NT2/D1 (cell line): ENCODE results near the gene RNF212B.

Experiments used
- YY1 ChIP-seq: IDR thresholded peaks from 2 replicates; pipeline ENCODE4 v1.6.1; 2011; ENCODE audit not compliant: insufficient read length, insufficient read depth
- ZNF274 ChIP-seq: IDR thresholded peaks from 2 replicates; pipeline ENCODE4 v1.6.1; 2011; ENCODE audit warnings: mild to moderate bottlenecking, low read depth, low read length

DNA sequence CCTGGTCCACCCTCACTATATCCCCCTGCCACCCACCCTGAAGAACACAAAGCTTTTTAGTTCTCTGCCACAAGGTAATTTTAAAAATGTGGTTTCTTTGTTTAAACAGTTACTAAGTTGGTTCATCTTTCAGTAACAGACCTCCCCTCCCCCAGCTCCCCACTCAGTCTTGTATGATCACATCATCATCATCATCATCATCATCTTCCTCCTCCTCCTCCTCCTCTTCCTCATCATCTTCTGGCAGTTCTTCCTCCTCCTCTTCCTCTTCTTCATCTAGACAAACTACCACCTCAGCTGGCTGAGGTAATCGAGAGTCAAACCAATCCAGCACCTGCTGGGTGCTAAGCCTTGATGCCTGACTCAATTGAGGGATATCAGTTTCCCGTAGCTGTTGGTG is 37.7 kb downstream of the RNF212B start:
- TF ChIP-seq YY1 (no peak), ZNF274 (no peak)
